Myocyte (in vitro differentiated cells): ENCODE data around the gene NUPR2. TPM values are rescaled to one million over a fixed set of nuclear protein-coding genes. Genes with fewer than 3 reads are reported as not detected.
"Not testable (repeated sequence)": the region's sequence is repeated elsewhere in the genome, so short reads cannot be mapped to it uniquely, and the experiment has no call there.

ENCODE experiments used
- DNase-seq: peaks from one replicate; pipeline ENCODE4 v3.0.0-alpha.2; 2012; ENCODE audit warnings: low read depth
- total RNA-seq: library from RNA; depleted of rRNA; stranded (reverse); fragments of >200 nt; gene quantifications from 2 replicates; pipeline ENCODE4 v1.2.3, GENCODE V29; 2014

The NUPR2 gene
- total RNA-seq, 1 donor from 2014 or later: not detected

- no peak for DNase-seq
These were observed 28.8 kb downstream of the NUPR2 start for GRCh38 chr7:56087445-56087844.

- no peak for DNase-seq
These were observed 29.5 kb downstream of the NUPR2 start for GRCh38 chr7:56086761-56087160.

GRCh38 chr7:56083150-56083785, 32.9 kb downstream of the NUPR2 start:
- peak; percentile 83 for DNase-seq

- DNase-seq: no peak
These were observed 34.4 kb downstream of the NUPR2 start for GRCh38 chr7:56081626-56082340.

- DNase-seq: not testable (repeated sequence)
These were observed 35.3 kb downstream of the NUPR2 start for GRCh38 chr7:56080726-56081435.

- DNase-seq: peak; percentile 93
These were observed 36.6 kb downstream of the NUPR2 start for GRCh38 chr7:56079450-56080185.

GRCh38 chr7:56078196-56078595, 38.0 kb downstream of the NUPR2 start:
- no peak for DNase-seq

GRCh38 chr7:56077681-56078080, 38.5 kb downstream of the NUPR2 start:
- DNase-seq: no peak

GRCh38 chr7:56074371-56074791, 41.8 kb downstream of the NUPR2 start:
- DNase-seq: peak; percentile 92

GRCh38 chr7:56066376-56066775, 49.8 kb downstream of the NUPR2 start:
- not testable (repeated sequence) for DNase-seq

Other genes with a start within 250 kb of the NUPR2 start
- gene ZNF713, start 229.0 kb downstream of the NUPR2 start, total RNA-seq: 4.5 and 5.6 TPM in 2 replicates
- gene MRPS17, start 164.5 kb downstream of the NUPR2 start, total RNA-seq: 18.3 and 19.1 TPM in 2 replicates
- gene NIPSNAP2, start 151.8 kb downstream of the NUPR2 start, total RNA-seq: 101 and 117 TPM in 2 replicates
- 66.0 and 72.7 TPM in 2 replicates for gene PSPH, start 65.0 kb downstream of the NUPR2 start, total RNA-seq
- 290 and 369 TPM in 2 replicates for gene CCT6A, start 64.7 kb downstream of the NUPR2 start, total RNA-seq
- gene SUMF2, start 52.1 kb downstream of the NUPR2 start, total RNA-seq: 155 and 162 TPM in 2 replicates
- 35.2 and 57.5 TPM in 2 replicates for gene PHKG1, start 23.5 kb downstream of the NUPR2 start, total RNA-seq
- 616 and 682 TPM in 2 replicates for gene CHCHD2, start 9.9 kb downstream of the NUPR2 start, total RNA-seq